Mesenteric fat pad (tissue), 1 donor: ENCODE data around the gene CDH16. TPM values are rescaled to one million over a fixed set of nuclear protein-coding genes. Genes with fewer than 3 reads are reported as not detected.
"Not testable (repeated sequence)": the region's sequence is repeated elsewhere in the genome, so short reads cannot be mapped to it uniquely, and the experiment has no call there.

Experiments used
- DNase-seq: peaks from one replicate; pipeline ENCODE4 v3.0.0-alpha.2; 2020; ENCODE audit warnings: low spot score
- total RNA-seq: library from RNA; stranded (reverse); fragmentation: NEBNext Ultra II Directional; extraction: Animal tissue kit (Norgen Biotek cat#: 25700); gene quantifications from one replicate; pipeline ENCODE4 v1.2.1, GENCODE V29; 2021
- donor health status: DM: yes; HTN: yes; CAD: no.

CDH16 gene
- total RNA-seq, 1 donor from 2014 or later, result not detected

DNA sequence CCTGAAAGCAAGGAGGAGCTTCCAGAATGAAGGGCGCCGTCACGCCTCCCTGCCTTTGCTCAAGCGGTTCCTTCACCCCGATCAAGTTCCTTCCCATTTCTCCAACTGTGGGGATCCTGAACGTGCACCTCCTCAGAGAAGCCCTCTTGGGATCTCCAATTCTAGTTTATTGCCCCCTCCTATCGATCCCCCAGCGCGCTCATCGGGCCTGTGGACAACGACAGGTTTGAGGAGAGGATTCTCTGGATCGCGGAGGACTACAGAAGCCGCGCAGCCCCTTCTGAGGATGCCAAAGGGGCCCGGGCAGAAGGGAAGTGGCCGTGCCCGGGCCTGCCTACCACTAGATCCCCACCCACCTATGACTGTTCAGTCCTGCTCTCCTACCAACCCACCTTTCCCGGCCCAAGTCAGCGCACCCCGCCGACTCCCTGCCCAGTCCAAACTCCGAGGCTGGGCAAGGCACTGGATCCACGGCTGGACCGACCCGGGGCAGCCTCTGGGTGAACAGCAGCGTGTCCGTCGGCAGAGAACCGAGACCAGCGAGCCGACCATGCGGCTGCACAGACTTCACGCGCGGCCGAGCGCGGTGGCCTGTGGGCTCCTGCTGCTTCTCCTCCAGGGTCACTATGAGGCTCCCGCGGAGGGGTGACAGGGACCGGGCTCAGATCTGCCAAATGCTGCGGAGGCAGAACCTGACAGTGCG, 29.6 kb upstream of the CDH16 start:
- DNase-seq, result no peak

DNA sequence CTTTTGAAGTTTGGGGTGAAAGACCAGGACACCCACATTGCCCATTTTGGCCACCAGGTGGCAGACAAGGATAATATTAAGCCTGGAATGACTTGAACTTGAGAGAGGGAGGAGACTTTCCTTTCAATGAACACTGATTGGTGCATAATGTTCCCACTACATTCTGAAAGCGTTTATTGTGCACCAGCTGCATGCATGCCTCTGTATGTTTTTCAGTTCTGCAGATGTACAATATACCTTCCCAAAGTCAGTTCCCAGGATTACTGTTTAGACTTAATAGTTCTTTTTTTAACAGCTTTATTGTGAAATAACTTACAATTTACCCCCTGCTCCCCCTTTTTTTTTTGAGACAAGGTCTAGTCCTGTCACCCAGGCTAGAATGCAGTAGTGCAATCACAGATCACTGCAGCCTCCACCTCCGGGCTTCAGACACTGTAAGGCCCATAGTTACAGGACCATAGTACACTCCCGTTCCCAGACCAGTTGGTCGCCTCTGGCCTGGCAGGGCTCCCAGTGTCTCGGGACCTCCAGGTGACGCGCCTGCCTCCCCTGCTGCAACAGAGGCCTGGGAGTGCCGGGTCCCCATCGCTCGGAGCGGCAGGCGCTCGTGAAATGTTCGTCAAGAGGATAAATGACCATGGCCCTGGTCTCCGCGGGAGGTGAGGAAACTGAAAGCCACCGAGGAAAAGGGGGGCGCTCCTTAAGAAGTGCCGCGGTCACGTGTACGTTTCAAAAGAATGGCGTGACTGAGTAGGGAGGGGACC, 28.8 kb upstream of the CDH16 start:
- no peak for DNase-seq

DNA sequence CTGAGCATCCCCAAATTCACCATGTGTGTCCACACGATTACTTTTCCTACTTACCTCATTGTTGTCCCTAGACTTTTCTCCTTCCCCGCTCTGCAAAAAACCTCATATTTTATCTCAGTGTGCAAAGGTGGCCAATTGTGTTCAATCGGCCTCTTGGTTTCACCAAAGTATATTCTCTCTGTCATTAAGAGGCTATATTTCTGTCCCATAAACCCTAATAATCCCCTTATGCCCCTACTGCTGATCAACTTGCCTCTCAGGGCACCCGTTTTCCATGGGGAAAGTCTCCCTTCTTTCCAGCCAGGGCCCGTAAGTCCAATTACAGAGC, 28.3 kb upstream of the CDH16 start:
- DNase-seq, result no peak

DNA sequence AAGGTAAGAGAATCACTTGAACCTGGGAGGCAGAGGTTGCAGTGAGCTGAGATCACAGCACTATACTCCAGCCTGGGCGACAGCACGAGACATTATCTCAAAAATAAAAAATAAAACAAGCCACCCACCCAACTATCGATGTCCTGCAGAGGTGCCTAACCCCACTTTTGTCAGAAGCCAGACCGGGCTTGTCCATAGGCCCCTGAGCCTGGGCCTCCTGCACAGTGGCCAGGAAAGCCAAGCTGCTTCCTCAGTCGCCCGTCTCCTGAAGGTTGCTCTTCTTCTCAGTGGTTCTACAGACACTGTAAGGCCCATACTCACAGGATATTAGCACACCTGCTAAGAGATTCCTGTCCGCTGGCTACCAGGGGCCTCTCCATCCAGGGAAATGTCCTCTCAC, 27.9 kb upstream of the CDH16 start:
- no peak for DNase-seq

DNA sequence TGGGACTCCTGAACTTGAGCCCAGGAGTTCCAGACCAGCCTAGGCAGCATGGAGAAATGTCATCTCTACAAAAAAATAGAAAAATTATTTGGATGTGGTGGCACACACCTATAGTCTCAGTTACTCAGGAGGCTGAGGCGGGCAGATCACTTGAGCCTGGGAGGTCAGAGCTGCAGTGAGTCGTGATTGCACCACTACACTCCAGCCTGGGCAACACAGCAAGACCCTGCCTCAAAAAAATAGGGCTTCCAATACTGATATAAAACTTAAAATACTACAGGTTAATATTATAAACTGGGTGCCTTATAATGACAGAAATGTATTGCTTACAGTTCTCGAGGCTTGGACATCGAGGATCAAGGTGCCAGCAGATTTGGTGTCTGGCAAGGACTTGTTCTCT, 27.3 kb upstream of the CDH16 start:
- DNase-seq, result no peak

DNA sequence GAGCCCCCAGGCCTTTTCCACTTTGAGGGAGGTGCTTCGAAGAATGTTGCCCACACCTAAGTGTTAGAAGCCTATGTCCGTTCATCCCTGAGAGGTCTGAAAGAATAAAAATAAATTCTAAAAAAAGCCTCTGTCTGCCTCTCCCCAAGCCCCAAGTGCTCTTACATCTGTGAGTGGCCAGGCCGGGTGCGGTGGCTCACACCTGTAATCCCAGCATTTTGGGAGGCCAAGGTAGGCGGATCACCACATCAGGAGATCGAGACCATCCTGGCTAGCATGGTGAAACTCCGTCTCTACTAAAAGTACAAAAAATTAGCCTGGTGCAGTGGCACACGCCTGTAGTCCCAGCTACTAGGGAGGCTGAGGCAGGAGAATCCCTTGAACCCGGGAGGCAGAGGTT, 26.3 kb upstream of the CDH16 start:
- DNase-seq, result not testable (repeated sequence)

DNA sequence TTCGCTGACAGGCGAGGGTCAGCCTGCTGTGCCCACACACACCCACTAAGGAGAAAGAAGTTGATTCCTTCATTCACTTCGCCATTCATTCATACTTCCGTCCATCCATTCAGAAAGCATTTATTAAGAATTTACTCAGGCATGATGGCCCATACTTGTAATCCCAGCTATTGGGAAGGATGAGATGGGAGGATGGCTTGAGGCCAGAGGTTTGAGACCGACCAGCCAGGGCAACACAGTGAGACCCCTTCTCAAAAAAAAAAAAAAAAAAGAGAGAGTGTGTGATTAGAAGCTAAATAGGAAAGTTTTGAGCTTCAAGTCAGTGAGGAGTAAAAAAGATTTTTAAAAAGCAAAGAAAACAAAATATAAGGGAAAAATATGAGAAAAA, 25.4 kb upstream of the CDH16 start:
- no peak for DNase-seq

DNA sequence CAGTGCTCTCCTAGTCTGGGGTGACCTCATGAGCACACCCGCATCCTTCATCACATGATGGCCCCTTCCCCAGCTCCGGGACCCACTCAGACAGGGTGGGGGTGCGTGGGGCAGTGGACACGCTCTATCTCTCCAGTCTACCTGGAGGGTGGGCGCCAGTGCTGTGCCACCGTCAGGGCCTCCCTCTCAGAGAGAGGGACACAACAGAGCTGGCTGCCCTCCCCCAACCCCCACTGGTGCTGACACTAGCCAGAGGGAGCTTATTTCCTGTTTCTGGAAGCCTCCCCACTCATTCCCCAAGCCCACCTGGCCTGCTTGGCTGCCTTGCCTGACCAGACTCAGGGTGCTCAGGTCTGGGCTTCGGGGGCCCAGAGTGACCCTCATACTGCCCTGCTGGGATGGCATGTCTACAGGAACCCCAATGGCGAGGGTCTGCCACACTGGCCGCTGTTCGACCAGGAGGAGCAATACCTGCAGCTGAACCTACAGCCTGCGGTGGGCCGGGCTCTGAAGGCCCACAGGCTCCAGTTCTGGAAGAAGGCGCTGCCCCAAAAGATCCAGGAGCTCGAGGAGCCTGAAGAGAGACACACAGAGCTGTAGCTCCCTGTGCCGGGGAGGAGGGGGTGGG, 24.9 kb upstream of the CDH16 start:
- no peak for DNase-seq

DNA sequence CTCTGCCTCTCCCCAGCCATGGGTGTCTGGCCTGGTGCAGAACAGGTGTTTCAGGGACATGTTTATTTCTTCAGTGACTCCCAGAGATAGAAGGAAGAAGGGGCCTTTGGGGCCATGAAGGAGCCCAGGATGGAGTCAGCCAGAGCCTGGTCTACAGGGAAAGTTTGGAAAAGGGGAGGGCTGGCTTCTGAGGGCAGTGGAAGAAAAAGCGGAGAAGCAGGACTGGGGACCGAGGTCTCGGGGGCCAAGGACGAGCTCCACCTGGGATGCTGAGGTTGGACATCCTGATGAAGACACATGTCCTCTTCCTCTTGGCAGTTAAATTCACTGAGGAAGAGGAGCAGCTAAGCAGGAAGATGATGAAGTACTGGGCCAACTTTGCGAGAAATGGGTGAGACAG, 24.3 kb upstream of the CDH16 start:
- no peak for DNase-seq

DNA sequence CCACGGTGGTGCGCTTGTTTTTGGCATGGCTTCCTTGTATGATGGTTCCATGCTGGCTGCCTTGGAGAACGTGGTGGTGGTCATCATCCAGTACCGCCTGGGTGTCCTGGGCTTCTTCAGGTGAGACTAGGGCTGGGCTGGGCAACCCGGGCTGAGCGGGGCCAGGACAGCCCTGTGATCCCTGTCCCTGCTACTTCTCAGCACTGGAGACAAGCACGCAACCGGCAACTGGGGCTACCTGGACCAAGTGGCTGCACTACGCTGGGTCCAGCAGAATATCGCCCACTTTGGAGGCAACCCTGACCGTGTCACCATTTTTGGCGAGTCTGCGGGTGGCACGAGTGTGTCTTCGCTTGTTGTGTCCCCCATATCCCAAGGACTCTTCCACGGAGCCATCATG, 21.6 kb upstream of the CDH16 start:
- no peak for DNase-seq

DNA sequence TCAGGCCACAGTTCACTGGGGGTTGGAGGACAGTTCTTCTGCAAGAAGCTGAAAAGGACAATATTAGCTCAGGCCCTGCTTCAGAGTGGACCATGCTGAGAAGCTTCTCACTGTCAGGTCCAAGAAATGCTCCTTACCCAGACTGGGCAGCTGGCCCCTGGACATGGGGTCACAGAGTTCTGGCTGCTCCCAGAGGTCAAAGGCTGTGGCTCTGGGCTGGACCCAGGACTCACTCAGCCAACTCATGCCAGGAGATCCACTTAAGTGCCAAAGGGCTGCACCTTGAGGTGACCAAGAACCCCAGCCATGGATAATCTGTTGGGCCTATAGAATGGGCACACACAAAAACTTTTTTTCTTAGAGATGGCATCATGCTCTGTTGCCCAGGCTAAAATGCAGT, 20.7 kb upstream of the CDH16 start:
- DNase-seq, result no peak

DNA sequence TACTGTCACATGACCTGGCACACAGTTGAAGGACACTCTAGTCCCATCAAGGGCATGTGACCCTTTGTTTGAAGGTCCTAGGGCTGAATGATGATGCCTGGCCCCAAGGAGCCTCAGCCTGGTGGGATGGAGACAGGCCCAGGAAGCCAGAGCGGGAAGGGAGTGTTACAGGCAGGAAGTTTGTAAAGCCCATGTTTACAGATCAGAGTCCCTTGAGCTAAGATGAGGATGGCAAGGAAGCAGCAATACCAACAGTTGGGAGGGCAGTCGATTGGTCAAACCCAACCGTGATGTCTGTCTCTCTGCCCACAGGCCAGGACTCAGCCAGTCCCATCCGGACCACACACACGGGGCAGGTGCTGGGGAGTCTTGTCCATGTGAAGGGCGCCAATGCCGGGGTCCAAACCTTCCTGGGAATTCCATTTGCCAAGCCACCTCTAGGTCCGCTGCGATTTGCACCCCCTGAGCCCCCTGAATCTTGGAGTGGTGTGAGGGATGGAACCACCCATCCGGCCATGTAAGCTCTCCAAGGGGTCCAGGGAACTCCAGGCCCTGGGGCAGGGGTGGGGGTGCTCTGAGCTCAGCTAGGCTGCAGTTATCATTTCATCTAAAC, 19.1 kb upstream of the CDH16 start:
- no peak for DNase-seq

DNA sequence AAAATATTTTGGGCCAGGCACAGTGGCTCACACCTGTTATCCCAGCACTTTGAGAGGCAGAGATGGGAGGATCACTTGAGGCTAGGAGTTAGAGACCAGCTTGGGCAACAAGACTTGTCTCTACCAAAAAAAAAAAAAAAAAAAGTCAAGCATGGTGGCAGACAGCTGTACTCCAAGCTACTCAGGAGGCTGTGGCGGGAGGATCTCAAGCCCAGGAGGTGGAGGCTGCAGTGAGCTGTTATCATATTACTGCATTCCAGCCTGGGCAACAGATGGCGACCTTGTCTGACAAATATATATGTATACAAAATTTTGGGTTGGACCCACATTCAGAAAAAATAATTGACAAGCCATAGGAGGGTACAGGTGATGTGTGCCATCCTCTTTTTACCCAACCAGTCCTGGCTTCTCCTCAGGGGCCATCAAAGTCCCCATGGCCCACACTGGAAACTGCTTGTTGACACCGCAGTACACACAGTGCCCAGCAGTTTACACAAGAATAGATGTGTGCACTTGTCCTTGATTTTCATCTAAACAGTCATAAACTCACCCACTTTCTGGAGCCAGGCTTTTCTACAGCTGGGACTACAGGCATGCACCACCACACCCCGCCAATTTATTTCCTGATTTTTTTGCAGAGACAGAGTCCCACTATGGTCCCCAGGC, 18.3 kb upstream of the CDH16 start:
- no peak for DNase-seq

DNA sequence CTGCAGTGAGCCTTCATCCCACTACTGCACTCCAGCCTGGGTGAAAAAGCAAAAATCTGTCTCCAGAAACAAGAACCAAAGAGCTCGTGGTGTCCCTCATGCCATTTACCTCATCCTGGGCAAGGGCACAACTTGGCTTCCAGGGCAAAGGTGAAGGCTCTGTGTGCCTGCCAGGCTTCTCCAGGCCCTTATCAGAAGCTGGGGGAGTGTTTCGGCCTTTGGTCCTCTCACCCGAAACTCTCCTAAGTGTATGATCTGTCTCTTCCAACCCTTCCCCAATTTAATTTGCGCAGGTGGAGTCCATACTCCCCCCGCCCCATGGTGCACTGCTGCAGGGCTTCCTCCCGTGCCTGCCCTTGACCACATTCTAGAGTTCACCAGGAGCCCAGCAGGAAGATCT, 17.8 kb upstream of the CDH16 start:
- DNase-seq, result no peak

DNA sequence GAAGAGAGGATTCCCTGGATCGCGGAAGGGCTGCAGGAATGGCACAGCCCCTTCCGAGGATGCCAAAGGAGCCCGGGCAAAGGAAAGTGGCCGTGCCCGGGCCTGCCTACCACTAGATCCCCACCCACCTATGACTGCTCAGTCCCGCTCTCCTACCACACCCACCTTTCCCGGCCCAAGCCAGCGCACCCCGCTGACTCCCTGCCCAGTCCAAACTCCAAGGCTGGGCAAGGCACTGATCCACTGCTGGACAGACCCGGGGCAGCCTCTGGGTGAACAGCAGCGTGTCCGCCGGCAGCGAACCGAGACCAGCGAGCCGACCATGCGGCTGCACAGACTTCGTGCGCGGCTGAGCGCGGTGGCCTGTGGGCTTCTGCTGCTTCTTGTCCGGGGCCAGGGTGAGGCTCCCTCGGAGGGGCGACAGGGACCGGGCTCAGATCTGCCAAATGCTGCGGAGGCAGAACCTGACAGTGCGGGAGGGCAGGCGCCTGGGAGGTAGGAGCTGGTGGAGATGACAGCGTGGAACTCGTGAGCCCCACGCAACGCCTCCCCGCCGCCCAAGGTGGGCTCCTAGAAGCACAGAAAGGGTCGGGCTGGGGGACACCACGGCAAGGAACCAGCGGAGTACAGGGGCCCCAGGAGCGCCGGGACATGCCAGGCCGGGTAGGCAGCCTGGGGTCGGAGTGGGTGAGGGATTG, 16.8 kb upstream of the CDH16 start, which contains the start of gene CES2:
Gene CES2 (plus strand): TSS at position 203 of the 698 bp plus-strand sequence. CDS start 120 bp downstream, at position 323.
- DNase-seq, result no peak

DNA sequence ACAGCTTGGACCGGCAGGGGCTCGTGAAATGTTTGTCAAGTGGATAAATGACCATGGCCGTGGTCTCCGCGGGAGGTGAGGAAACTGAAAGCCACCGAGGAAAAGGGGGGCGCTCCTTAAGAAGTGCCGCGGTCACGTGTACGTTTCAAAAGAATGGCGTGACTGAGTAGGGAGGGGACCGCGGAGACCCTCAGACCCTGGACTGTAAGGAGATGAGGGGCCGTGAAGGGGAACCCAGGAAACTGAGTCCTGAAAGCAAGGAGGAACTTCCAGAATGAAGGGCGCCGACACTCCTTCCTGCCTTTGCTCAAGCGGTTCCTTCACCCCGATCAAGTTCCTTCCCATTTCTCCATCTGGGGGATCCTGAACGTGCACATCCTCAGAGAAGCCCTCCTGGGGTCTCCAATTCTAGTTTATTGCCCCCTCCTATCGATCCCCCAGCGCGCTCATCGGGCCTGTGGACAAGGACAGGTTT, 16.2 kb upstream of the CDH16 start:
- DNase-seq, result not testable (repeated sequence)

DNA sequence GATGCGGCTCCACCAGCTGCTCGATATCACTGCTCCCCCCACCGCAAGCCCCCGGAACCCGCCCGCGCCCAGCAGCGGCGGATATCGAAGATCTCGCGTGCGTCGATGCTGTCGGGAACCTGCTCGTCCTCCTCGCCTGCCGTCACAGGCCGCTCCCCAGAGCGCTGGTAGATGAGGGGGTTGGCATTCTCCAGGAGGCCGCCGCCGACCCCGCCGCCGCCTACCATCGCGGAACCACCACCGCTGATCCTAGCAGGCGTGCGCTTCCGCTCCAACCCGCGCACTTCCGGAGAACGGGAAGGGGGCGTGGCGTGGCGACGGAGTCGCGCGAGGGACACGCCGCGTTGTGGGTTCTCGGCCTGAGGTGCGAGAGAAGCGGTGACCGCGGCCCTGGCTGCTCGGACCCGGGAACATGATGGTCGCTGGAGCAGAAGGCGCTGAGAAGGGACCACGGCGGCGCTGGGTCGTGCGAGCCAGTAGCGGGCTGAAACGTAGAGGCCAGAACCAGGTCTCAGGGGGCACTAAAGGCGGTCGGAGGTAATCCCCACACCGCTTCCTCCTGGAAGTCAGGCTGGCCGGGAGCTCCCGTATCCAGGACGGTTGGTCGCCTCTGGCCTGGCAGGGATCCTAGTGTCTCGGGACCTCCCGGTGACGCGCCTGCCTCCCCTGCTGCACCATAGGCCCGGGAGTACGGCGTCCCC, 15.6 kb upstream of the CDH16 start, which contains the start of gene CIAO2B:
Gene CIAO2B (minus strand): TSS at position 265 of the 701 bp plus-strand sequence. CDS start 38 bp downstream, at position 227.
- peak; percentile 98 for DNase-seq

DNA sequence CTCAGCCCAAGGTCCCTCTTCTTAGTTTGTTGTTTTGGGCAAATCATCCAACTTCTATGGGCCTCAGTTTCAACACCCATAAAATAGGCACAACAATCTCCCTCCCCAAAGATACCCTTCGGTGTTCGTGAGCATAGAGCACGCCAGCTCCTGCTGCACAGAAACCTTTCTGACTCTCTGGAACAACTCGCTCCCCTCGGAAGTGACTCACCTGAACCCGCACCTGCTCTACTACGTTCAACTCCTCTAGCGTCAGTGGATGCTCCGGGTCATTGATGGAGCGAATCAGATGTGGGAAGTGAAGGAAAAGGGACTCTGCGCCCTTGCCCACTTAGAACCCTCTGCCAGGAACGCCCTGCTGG, 15.1 kb upstream of the CDH16 start:
- DNase-seq, result no peak

DNA sequence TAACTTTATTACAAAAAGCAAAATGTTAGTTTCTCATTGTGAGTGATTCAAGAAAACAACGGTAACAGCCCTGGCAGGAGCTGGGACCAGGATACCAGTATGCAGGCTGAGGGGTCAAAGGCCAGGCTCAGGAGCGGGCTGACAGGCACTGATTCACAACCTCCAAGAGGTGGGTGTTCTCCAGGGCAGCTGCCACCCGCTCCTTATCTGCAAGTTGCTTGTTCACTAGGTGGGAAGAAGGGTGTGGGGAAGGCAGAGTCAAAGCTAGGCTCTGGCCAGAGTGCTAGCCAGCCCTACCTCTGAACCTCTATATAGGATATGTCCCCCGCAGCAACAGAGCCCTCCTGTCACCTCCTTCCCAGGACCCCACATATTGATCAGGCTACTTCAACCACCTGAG, 13.4 kb upstream of the CDH16 start:
- no peak for DNase-seq

DNA sequence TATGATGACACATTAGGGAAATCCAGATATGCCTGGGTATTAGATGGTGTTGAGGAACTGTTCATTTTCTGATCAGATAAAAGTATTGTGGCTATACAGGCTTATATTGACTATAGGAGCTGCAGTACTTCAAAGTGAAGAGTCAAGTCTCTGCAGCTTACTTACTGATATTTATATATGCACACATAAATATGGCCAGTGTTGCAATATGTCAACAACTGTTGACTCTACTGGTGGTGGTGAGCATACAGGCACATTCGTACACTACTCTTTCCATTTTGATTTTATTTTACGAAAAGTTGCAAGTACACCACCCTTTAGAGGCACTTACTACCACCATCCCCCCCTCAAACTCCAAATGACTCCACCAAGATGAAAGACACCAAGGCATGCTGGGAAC, 13.0 kb upstream of the CDH16 start:
- no peak for DNase-seq
